Thymus (tissue), 11 donors: Measurements from ENCODE around the gene TNNC1. TPM values are rescaled to one million over a fixed set of nuclear protein-coding genes. Genes with fewer than 3 reads are reported as not detected.

Experiments used
- DNase-seq, 9 donors: peaks; one replicate each; pipeline ENCODE4 v3.0.0-alpha.2; 2013; ENCODE audit warnings: low spot score in 9 of 9, low read depth in 6 of 9, missing footprints in 1 of 9
- H3K27ac ChIP-seq, 2 donors: one replicate each; pipeline ENCODE4 v1.5.1; 2013; ENCODE audit warnings: control low read depth in 1 of 2, low read depth in 1 of 2, low read length in 1 of 2, mild to moderate bottlenecking in 1 of 2, moderate library complexity in 1 of 2
- H3K27me3 ChIP-seq, 2 donors: one replicate each; pipeline ENCODE4 v1.5.1; 2013; ENCODE audit warnings: low read length in 1 of 2; ENCODE audit not compliant: control insufficient read depth in 2 of 2, insufficient read depth in 1 of 2
- H3K36me3 ChIP-seq, 2 donors: one replicate each; pipeline ENCODE4 v1.5.1; 2013; ENCODE audit warnings: low read length in 1 of 2, mild to moderate bottlenecking in 1 of 2, moderate library complexity in 1 of 2; ENCODE audit not compliant: control insufficient read depth in 2 of 2, insufficient read depth in 2 of 2
- H3K4me1 ChIP-seq, 2 donors: one replicate each; pipeline ENCODE4 v1.5.1; 2013; ENCODE audit warnings: low read length in 2 of 2; ENCODE audit not compliant: control insufficient read depth in 2 of 2, insufficient read depth in 2 of 2
- H3K4me3 ChIP-seq, 2 donors: one replicate each; pipeline ENCODE4 v1.5.1; 2013; ENCODE audit warnings: low read length in 2 of 2, control low read depth in 1 of 2, mild to moderate bottlenecking in 1 of 2
- H3K9me3 ChIP-seq, 2 donors: one replicate each; pipeline ENCODE4 v1.5.1; 2013; ENCODE audit warnings: low read length in 1 of 2, mild to moderate bottlenecking in 1 of 2; ENCODE audit not compliant: control insufficient read depth in 2 of 2, insufficient read depth in 1 of 2
- WGBS: extraction: QIAGEN DNeasy Blood & Tissue Kit; methylation state at CpG from one replicate; pipeline ENCODE4 v1.1.7; 2013; 5-methylcytosine and 5-hydroxymethylcytosine counted together
- polyA plus RNA-seq: library from polyadenylated mRNA; stranded (reverse); fragments of 200-250 nt; gene quantifications from one replicate; pipeline ENCODE4 v1.2.3, GENCODE V29; 2013
- total RNA-seq: library from RNA; stranded (reverse); fragments of 120-200 nt; gene quantifications from one replicate; pipeline ENCODE4 v1.2.4, GENCODE V29; 2013
- donor health status: healthy.

TNNC1 gene
- total and polyA plus RNA-seq, 2 donors: 5.5 to 10.2 TPM

DNA sequence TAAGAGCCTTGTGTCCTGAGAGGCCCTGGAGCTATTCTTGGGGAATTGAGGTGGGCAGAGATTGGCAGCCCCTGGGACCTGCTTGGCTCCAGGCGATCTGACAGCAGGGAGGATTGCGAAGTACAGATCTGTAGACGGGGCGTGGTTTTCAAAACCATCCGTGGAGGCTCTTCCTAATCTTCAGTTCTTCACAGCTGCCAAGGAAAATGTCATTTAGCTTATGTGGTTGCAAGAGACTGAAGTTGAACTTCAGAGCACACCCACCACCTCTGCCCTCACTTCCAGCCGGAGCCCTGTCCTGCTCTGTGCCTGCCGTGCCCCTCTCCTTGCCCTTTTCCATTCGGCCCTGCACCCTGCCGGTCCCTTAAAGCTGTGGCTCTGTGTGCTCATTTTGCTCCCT lies 14.5 kb upstream of the TNNC1 start:
- Histone ChIP-seq H3K9me3 (no peaks in the 10 kb centered on the region), H3K36me3 (peaks cover 64 to 71% of the 10 kb centered on the region in 2 donors), H3K27me3 (no peaks in the 10 kb centered on the region), H3K27ac (no peak overlapping the region), H3K4me3 (no peak overlapping the region), H3K4me1 (peaks cover 0 to 4% of the 10 kb centered on the region in 2 donors)
- WGBS: 88% methylated on average over 9 of the region's 9 CpGs
- DNase-seq: no peak

- Histone ChIP-seq H3K27me3 (no peaks in the 10 kb centered on the region), H3K36me3 (peaks cover 64 to 69% of the 10 kb centered on the region in 2 donors), H3K4me1 (peaks cover 0 to 7% of the 10 kb centered on the region in 2 donors), H3K4me3 (no peak overlapping the region), H3K27ac (no peak overlapping the region), H3K9me3 (no peaks in the 10 kb centered on the region)
- no peak for DNase-seq
- WGBS: 81% methylated on average over 5 of the region's 5 CpGs
These were observed 9.6 kb upstream of the TNNC1 start for GRCh38 chr3:52463416-52463815.

GRCh38 chr3:52461874-52462273 lies 8.0 kb upstream of the TNNC1 start:
- Histone ChIP-seq H3K4me3 (no peak overlapping the region), H3K36me3 (peaks cover 52 to 72% of the 10 kb centered on the region in 2 donors)

GRCh38 chr3:52458770-52459545 lies 5.1 kb upstream of the TNNC1 start:
- H3K27ac ChIP-seq: no peak overlapping the region
- H3K36me3 ChIP-seq: peaks cover 38 to 47% of the 10 kb centered on the region in 2 donors
- peaks cover 17 to 31% of the 10 kb centered on the region in 2 donors for H3K4me1 ChIP-seq
- WGBS: 95% methylated on average over 14 of the region's 14 CpGs
- DNase-seq: no peak
- H3K4me3 ChIP-seq: no peak overlapping the region
- no peaks in the 10 kb centered on the region for H3K9me3 ChIP-seq
- H3K27me3 ChIP-seq: no peaks in the 10 kb centered on the region

More at GRCh38 chr3:52461874-52462273, 8.0 kb upstream of the TNNC1 start:
- DNase-seq: no peak
- Histone ChIP-seq H3K9me3 (no peaks in the 10 kb centered on the region), H3K4me1 (peaks cover 4 to 13% of the 10 kb centered on the region in 2 donors), H3K27ac (no peak overlapping the region), H3K27me3 (no peaks in the 10 kb centered on the region)
- WGBS: 96% methylated on average over 6 of the region's 6 CpGs

- peaks cover 17 to 31% of the 10 kb centered on the region in 2 donors for H3K4me1 ChIP-seq
- H3K27ac ChIP-seq: no peak overlapping the region
- whole genome bisulfite sequencing: 82% methylated on average over 6 of the region's 6 CpGs
These were observed 4.4 kb upstream of the TNNC1 start for GRCh38 chr3:52458031-52458760.

DNA sequence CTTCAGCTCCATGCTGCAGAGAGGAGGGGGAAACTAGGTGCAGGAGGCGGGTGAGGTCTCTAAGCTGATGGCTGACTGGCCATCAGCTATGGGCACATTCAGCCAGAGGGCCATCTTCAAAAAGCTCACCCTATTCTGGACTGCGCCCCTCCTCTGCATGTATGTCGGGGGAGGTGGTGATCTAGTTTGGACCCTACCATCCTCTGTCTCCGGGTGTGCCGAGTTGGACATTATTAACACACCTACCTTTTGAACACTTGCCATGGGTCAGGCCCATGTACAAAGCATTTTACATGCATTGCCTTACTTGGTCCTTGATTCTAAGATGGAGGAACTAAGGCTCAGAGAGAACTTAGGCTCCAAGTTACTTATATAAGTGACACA lies 3.0 kb upstream of the TNNC1 start:
- 93% methylated on average over 5 of the region's 5 CpGs for WGBS
- Histone ChIP-seq H3K9me3 (no peaks in the 10 kb centered on the region), H3K36me3 (peaks cover 23 to 34% of the 10 kb centered on the region in 2 donors), H3K4me3 (peak overlapping the region; percentile 86 to 98), H3K27me3 (no peaks in the 10 kb centered on the region), H3K27ac (peak overlapping the region in 1 of 2 donors; percentile 57), H3K4me1 (peaks cover 17 to 31% of the 10 kb centered on the region in 2 donors)
- peak in 1 of 9 donors; percentile 12 for DNase-seq

More at GRCh38 chr3:52458031-52458760, 4.4 kb upstream of the TNNC1 start:
- H3K36me3 ChIP-seq: peaks cover 35 to 41% of the 10 kb centered on the region in 2 donors
- H3K4me3 ChIP-seq: no peak overlapping the region
- H3K27me3 ChIP-seq: no peaks in the 10 kb centered on the region
- no peak for DNase-seq
- no peaks in the 10 kb centered on the region for H3K9me3 ChIP-seq

DNA sequence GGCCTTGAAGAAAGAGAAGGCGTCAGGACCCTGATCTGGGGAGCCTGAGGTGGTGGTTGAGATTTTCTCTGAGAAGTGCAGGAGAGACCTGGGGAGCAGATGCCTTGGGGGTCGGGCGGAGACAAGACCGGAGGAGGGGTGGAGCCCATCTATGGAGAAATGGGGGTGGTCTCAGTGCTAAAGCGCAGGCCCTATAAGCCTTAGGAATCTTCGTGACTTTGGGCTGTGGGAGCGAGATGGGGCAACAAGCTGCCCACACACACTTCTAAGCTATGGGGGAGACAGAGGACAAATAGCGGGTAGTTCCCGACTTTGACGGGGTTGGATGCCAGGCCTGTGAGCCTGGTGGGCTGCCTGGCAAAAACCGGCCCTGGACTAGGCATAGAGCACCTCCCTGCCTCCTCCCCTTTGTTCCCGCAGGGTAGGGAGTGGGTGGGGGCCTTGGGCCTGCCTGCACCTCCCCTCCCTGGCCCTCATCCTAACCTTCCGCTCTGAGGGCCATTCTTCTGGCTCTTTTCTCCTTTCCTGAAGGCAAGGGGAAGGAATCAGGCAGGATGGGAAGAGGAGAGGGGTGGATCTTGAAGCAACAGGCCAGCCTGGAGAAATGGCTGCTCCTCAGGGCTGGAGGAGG lies 2.4 kb upstream of the TNNC1 start:
- Histone ChIP-seq H3K27ac (peak overlapping the region; percentile 57 to 86), H3K4me3 (peak overlapping the region; percentile 86 to 98), H3K36me3 (peaks cover 21 to 32% of the 10 kb centered on the region in 2 donors), H3K4me1 (peaks cover 17 to 31% of the 10 kb centered on the region in 2 donors), H3K27me3 (no peaks in the 10 kb centered on the region), H3K9me3 (no peaks in the 10 kb centered on the region)
- peak in 3 of 9 donors; percentile 14 to 52 (median 31) for DNase-seq
- WGBS: 33% methylated on average over 13 of the region's 13 CpGs

GRCh38 chr3:52455283-52456168 lies 1.7 kb upstream of the TNNC1 start, which contains the start of gene NISCH:
NISCH (plus strand) TSS chr3:52455604; CDS start chr3:52455642, 38 bp downstream.
- peaks cover 17 to 31% of the 10 kb centered on the region in 2 donors for H3K4me1 ChIP-seq
- WGBS: 1% methylated on average over 86 of the region's 86 CpGs
- peak within 1 kb of the TSS; percentile 81 to 89 for H3K27ac ChIP-seq
- H3K9me3 ChIP-seq: no peaks in the 10 kb centered on the region
- H3K27me3 ChIP-seq: no peaks in the 10 kb centered on the region
- peak within 1 kb of the TSS; percentile 86 to 98 for H3K4me3 ChIP-seq
- peaks cover 14 to 24% of the 10 kb centered on the region in 2 donors for H3K36me3 ChIP-seq
- peak; percentile 54 to 95 (median 88) for DNase-seq
